ENCODE data around the gene CWC27.

CWC27 gene

DNA sequence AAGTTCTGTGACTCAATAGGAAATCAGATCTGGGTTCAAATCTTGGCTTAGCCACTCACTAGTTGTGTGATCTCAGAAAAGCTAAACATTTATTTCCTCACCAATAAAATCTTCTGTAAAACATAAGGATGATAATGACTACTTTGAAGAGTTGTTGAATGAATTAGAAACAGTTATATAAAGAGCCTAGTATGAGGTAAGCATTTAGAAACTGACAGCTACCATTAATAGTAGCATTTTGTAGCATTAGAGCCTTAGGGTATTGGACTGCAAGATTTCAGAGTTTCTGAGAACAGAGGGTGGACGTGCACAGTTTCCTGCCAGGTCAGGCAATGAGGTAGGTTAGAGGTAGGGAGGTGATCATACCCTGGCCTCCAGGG lies 293.2 kb downstream of the CWC27 start:
- Histone ChIP-seq H3K27me3 (no peaks in the 10 kb centered on the region), H3K4me1 (ENCODE audit: control insufficient read depth in 1 of 2, insufficient read depth in 1 of 2, low read depth in 1 of 2, low read length in 1 of 2) (no peaks in the 10 kb centered on the region), H3K36me3 (no peaks in the 10 kb centered on the region), H3K9me3 (no peaks in the 10 kb centered on the region), H3K4me3 (ENCODE audit: low read depth in 1 of 2, low read length in 1 of 2) (no peak overlapping the region), H3K27ac (no peak overlapping the region)
- TF ChIP-seq CTCF (IDR thresholded peaks at IDR 0.05): no peak

GRCh38 chr5:65062469-65063083 lies 293.8 kb downstream of the CWC27 start:
- TF ChIP-seq CTCF (IDR thresholded peaks at IDR 0.05): no peak
- H3K4me1 ChIP-seq (ENCODE audit: control insufficient read depth in 1 of 2, insufficient read depth in 1 of 2, low read depth in 1 of 2, low read length in 1 of 2): no peaks in the 10 kb centered on the region
- H3K9me3 ChIP-seq: no peaks in the 10 kb centered on the region
- H3K27me3 ChIP-seq: no peaks in the 10 kb centered on the region
- H3K4me3 ChIP-seq (ENCODE audit: low read depth in 1 of 2, low read length in 1 of 2): no peak overlapping the region
- H3K36me3 ChIP-seq: no peaks in the 10 kb centered on the region
- H3K27ac ChIP-seq: no peak overlapping the region

DNA sequence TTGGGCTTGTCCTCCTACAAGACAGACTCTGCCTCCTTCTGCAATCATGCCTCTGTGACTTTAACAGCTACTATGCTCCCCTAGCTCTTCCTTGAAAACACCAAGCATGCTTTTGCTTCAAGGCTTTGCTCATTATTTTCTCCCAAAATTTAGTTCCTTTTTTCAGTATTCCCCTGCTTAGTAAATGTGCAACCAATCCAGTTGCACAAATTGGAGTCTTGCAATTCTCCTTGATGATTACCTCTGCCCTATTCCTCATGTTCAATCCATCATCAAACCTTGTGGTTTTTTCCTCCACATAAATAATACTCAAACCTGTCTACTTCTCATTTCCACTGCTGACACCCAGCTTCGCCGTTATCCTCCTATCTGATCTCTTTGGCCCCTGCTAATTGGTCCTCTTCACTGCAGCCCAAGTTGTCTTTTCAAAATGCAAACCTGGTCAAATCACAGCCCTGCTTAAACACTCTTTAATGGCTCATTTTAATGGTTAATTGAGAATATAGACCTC lies 296.3 kb downstream of the CWC27 start:
- Histone ChIP-seq H3K9me3 (no peaks in the 10 kb centered on the region), H3K27ac (no peak overlapping the region), H3K36me3 (no peaks in the 10 kb centered on the region), H3K4me1 (ENCODE audit: control insufficient read depth in 1 of 2, insufficient read depth in 1 of 2, low read depth in 1 of 2, low read length in 1 of 2) (no peaks in the 10 kb centered on the region), H3K27me3 (no peaks in the 10 kb centered on the region), H3K4me3 (ENCODE audit: low read depth in 1 of 2, low read length in 1 of 2) (no peak overlapping the region)
- no peak for TF ChIP-seq CTCF (IDR thresholded peaks at IDR 0.05)

DNA sequence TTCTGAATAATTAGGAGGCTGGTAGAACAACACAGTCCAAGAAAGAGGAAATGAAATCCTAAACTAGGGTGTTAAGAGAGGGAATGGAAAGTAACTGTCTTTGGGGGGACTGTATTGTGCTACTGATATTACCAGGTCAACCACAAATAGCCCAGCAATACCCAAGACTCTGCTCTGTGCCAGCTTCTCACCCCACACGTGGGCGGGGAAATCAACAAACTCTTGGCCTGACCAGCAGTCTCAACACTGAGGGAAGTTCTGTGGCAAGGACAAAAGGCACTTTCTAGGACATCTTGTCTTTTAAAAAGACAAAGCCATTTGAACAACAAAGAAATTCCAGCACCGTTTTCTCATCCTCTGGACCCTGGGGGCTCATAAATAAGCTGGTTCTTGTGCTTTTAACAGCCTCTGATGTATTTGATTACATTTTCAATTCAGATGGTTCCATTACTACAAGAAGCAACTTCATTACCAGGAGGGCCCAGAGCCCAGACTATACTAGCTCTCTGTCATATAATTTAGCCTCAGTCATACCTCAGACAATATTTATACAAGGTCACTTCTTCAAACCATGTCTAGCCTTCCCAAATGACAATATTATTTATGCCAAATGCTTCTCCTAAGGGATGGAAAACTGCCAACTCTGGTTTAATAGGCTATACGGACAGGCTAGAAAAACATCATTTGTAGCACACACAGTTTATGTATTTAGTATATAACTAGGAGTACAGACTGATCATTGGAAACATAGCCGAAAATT lies 297.8 kb downstream of the CWC27 start:
- Histone ChIP-seq H3K27me3 (no peaks in the 10 kb centered on the region), H3K36me3 (no peaks in the 10 kb centered on the region), H3K4me3 (ENCODE audit: low read depth in 1 of 2, low read length in 1 of 2) (no peak overlapping the region), H3K4me1 (ENCODE audit: control insufficient read depth in 1 of 2, insufficient read depth in 1 of 2, low read depth in 1 of 2, low read length in 1 of 2) (no peaks in the 10 kb centered on the region), H3K9me3 (no peaks in the 10 kb centered on the region), H3K27ac (no peak overlapping the region)
- TF ChIP-seq CTCF (IDR thresholded peaks at IDR 0.05): no peak

GRCh38 chr5:65067147-65067506 lies 298.4 kb downstream of the CWC27 start:
- TF ChIP-seq CTCF (IDR thresholded peaks at IDR 0.05): no peak
- H3K27me3 ChIP-seq: no peaks in the 10 kb centered on the region
- H3K4me1 ChIP-seq (ENCODE audit: control insufficient read depth in 1 of 2, insufficient read depth in 1 of 2, low read depth in 1 of 2, low read length in 1 of 2): no peaks in the 10 kb centered on the region
- no peaks in the 10 kb centered on the region for H3K9me3 ChIP-seq
- no peaks in the 10 kb centered on the region for H3K36me3 ChIP-seq
- H3K4me3 ChIP-seq (ENCODE audit: low read depth in 1 of 2, low read length in 1 of 2): no peak overlapping the region
- no peak overlapping the region for H3K27ac ChIP-seq
